HepG2 (cell line): ENCODE results near the gene MIR17HG. TPM values are rescaled to one million over a fixed set of nuclear protein-coding genes. Genes with fewer than 3 reads are reported as not detected.

Experiments used
- AHR ChIP-seq: IDR thresholded peaks from 2 replicates; pipeline ENCODE4 v1.6.1; 2018; ENCODE audit warnings: missing genetic modification reagents, missing compliant biosample characterization
- ARNTL ChIP-seq: sonication (generic); formaldehyde crosslinking; IDR thresholded peaks from 2 replicates; pipeline ENCODE4 v1.4.0; 2020; ENCODE audit warnings: mild to moderate bottlenecking, missing genetic modification reagents
- FOXK1 ChIP-seq: sonication (generic); formaldehyde crosslinking; IDR thresholded peaks from 2 replicates; pipeline ENCODE4 v1.4.0; 2020; ENCODE audit warnings: low read depth, missing genetic modification reagents, borderline replicate concordance
- HNRNPH1 ChIP-seq: fragments of 200-400 bp; formaldehyde crosslinking; optimal IDR thresholded peaks from 2 replicates; pipeline ENCODE3; 2017; ENCODE audit warnings: mild to moderate bottlenecking, low read depth, low read length
- IKZF1 ChIP-seq: fragments of 450-650 bp; IDR thresholded peaks from 2 replicates; pipeline ENCODE4 v1.7.1; 2016
- NFE2L1 ChIP-seq: sonication (generic); formaldehyde crosslinking; IDR thresholded peaks from 2 replicates; pipeline ENCODE4 v1.4.0; 2020; ENCODE audit warnings: missing genetic modification reagents, mild to moderate bottlenecking, borderline replicate concordance
- REPIN1 ChIP-seq: sonication (generic); formaldehyde crosslinking; IDR thresholded peaks from 2 replicates; pipeline ENCODE4 v1.8.0; 2022; ENCODE audit warnings: missing genetic modification reagents, low read depth, mild to moderate bottlenecking, borderline replicate concordance
- SALL1 ChIP-seq: sonication (generic); formaldehyde crosslinking; IDR thresholded peaks from 2 replicates; pipeline ENCODE4 v1.8.0; 2022; ENCODE audit warnings: mild to moderate bottlenecking, missing genetic modification reagents
- SCMH1 ChIP-seq: sonication (generic); formaldehyde crosslinking; IDR thresholded peaks from 2 replicates; pipeline ENCODE4 v1.9.0; 2021; ENCODE audit warnings: missing genetic modification reagents, mild to moderate bottlenecking, borderline replicate concordance
- SIX4 ChIP-seq: sonication (generic); formaldehyde crosslinking; IDR thresholded peaks from 2 replicates; pipeline ENCODE4 v1.4.0; 2020; ENCODE audit warnings: missing genetic modification reagents
- SOX13 ChIP-seq, 3 experiments: fragments of 450-650 bp in 1 of 3; sonication (generic) in 1 of 3; formaldehyde crosslinking in 1 of 3; IDR thresholded peaks in 2 of 3; conservative IDR thresholded peaks in 1 of 3; 2 replicates each; pipeline versions ENCODE4 v1.5.0 to v1.6.1; 2016 to 2020; ENCODE audit warnings: antibody characterized with exemption in 1 of 3, mild to moderate bottlenecking in 1 of 3, missing compliant biosample characterization in 1 of 3, missing genetic modification reagents in 1 of 3, moderate library complexity in 1 of 3
- STAT5B ChIP-seq: sonication (generic); formaldehyde crosslinking; IDR thresholded peaks from 2 replicates; pipeline ENCODE4 v1.4.0; 2020; ENCODE audit warnings: missing genetic modification reagents
- TCF7 ChIP-seq: sonication (generic); IDR thresholded peaks from 2 replicates; pipeline ENCODE4 v1.6.1; 2016; ENCODE audit warnings: antibody characterized with exemption, low read depth
- ZNF138 ChIP-seq: sonication (generic); formaldehyde crosslinking; IDR thresholded peaks from 2 replicates; pipeline ENCODE4 v1.5.0; 2020; ENCODE audit warnings: mild to moderate bottlenecking, low read depth, missing genetic modification reagents
- ZNF225 ChIP-seq: sonication (generic); formaldehyde crosslinking; IDR thresholded peaks from 2 replicates; pipeline ENCODE4 v1.4.0; 2020; ENCODE audit warnings: mild to moderate bottlenecking, missing genetic modification reagents
- ZNF253 ChIP-seq: sonication (generic); formaldehyde crosslinking; IDR thresholded peaks from 2 replicates; pipeline ENCODE4 v1.8.0; 2022; ENCODE audit warnings: mild to moderate bottlenecking, missing genetic modification reagents, borderline replicate concordance
- ZNF496 ChIP-seq: sonication (generic); formaldehyde crosslinking; IDR thresholded peaks from 2 replicates; pipeline ENCODE4 v1.8.1; 2023; ENCODE audit warnings: mild to moderate bottlenecking, moderate library complexity, missing genetic modification reagents; ENCODE audit not compliant: insufficient replicate concordance
- ZNF773 ChIP-seq: sonication (generic); formaldehyde crosslinking; IDR thresholded peaks from 2 replicates; pipeline ENCODE4 v1.4.0; 2020; ENCODE audit warnings: missing genetic modification reagents, borderline replicate concordance
- polyA plus RNA-seq, 8 experiments: library from polyadenylated mRNA; depleted of rRNA in 3 of 8; stranded (reverse) in 7 of 8; unstranded in 1 of 8; fragments of >200 nt; fragmentation: Illumina TruSeq in 4 of 8; extraction: Trizol in 4 of 8; gene quantifications; 2 replicates each; pipeline versions ENCODE4 v1.2.1 to v1.2.3, GENCODE V29; 2011 to 2016; ENCODE audit warnings: low read depth in 4 of 8, missing spikeins in 1 of 8, mixed read lengths in 1 of 8; ENCODE audit not compliant: insufficient read depth in 1 of 8
- total RNA-seq, 5 experiments: library from RNA; depleted of rRNA; stranded (reverse); fragments of >200 nt; fragmentation: Illumina TruSeq; extraction: Trizol; gene quantifications; 2 replicates each; pipeline ENCODE4 v1.2.3, GENCODE V29; 2016; ENCODE audit warnings: low read depth in 1 of 5
- TF ChIP-seq, protein P1 (sequence below): sonication (generic); formaldehyde crosslinking; IDR thresholded peaks from 2 replicates; pipeline ENCODE4 v1.5.1; 2020; ENCODE audit warnings: missing genetic modification reagents, mild to moderate bottlenecking, borderline replicate concordance
- TF ChIP-seq, protein P2 (sequence below): sonication (generic); formaldehyde crosslinking; IDR thresholded peaks from 2 replicates; pipeline ENCODE4 v1.4.0; 2020; ENCODE audit warnings: low read depth, mild to moderate bottlenecking, missing genetic modification reagents
- TF ChIP-seq, protein P3 (sequence below): sonication (generic); formaldehyde crosslinking; IDR thresholded peaks from 2 replicates; pipeline ENCODE4 v1.5.0; 2020; ENCODE audit warnings: mild to moderate bottlenecking, missing genetic modification reagents
- TF ChIP-seq, protein P4 (sequence below): sonication (generic); formaldehyde crosslinking; IDR thresholded peaks from 2 replicates; pipeline ENCODE4 v1.8.1; 2023; ENCODE audit warnings: mild to moderate bottlenecking, missing genetic modification reagents

The MIR17HG gene
- total and polyA plus RNA-seq, 2 of the 13 experiments (the other 11 are each of a cell fraction or from before 2014, with no cell fraction given) = 2.5 to 12.3 TPM

DNA sequence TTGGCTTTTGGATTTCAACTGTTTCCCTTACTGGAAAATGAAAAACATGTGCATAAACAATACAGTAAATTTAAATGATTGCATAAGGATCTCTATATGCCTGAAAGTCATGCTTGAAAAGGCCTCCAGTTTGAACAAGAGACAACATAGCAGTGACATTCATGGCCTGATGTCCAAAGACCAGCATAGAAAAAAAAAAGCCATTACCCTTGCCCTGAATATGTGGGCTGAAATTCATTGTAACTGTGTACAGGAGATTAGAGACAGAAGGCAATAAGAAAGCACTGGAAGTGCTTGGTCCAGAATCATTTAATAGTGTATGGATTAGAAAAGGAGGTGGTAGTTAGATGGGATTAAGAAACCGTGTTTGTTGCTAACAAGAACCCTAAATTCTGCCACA, 15.4 kb downstream of the MIR17HG start (continued):
- no peak for TF ChIP-seq ARNTL
- TF ChIP-seq REPIN1 (CRISPR knock-in tag) = 0 out of 2 replicates have a peak, but pooled peaks have one; percentile 27
- TF ChIP-seq SOX13 (IDR thresholded peaks at IDR 0.05) = no peak
- peak in 1 of 2 experiments; percentile 69; a peak in 2 of 4 replicates for TF ChIP-seq SOX13 (CRISPR knock-in tag; conservative IDR thresholded peaks at IDR 0.05 in 1 of 2, IDR thresholded peaks at IDR 0.05 in 1 of 2)
- TF ChIP-seq SALL1 = peak; percentile 62; the same call in 1 of the 2 replicates
- TF ChIP-seq, protein P1, sequence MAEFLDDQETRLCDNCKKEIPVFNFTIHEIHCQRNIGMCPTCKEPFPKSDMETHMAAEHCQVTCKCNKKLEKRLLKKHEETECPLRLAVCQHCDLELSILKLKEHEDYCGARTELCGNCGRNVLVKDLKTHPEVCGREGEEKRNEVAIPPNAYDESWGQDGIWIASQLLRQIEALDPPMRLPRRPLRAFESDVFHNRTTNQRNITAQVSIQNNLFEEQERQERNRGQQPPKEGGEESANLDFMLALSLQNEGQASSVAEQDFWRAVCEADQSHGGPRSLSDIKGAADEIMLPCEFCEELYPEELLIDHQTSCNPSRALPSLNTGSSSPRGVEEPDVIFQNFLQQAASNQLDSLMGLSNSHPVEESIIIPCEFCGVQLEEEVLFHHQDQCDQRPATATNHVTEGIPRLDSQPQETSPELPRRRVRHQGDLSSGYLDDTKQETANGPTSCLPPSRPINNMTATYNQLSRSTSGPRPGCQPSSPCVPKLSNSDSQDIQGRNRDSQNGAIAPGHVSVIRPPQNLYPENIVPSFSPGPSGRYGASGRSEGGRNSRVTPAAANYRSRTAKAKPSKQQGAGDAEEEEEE (CRISPR knock-in tag) = no peak
- no peak for TF ChIP-seq STAT5B (CRISPR knock-in tag)
- TF ChIP-seq ZNF225 = no peak
- no peak for TF ChIP-seq ZNF773
- no peak for TF ChIP-seq IKZF1
- TF ChIP-seq FOXK1 (CRISPR knock-in tag) = no peak; the same call in 1 of the 2 replicates
- TF ChIP-seq, protein P2, sequence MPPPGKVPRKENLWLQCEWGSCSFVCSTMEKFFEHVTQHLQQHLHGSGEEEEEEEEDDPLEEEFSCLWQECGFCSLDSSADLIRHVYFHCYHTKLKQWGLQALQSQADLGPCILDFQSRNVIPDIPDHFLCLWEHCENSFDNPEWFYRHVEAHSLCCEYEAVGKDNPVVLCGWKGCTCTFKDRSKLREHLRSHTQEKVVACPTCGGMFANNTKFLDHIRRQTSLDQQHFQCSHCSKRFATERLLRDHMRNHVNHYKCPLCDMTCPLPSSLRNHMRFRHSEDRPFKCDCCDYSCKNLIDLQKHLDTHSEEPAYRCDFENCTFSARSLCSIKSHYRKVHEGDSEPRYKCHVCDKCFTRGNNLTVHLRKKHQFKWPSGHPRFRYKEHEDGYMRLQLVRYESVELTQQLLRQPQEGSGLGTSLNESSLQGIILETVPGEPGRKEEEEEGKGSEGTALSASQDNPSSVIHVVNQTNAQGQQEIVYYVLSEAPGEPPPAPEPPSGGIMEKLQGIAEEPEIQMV (CRISPR knock-in tag) = no peak
- TF ChIP-seq NFE2L1 = no peak
- TF ChIP-seq, protein P3, sequence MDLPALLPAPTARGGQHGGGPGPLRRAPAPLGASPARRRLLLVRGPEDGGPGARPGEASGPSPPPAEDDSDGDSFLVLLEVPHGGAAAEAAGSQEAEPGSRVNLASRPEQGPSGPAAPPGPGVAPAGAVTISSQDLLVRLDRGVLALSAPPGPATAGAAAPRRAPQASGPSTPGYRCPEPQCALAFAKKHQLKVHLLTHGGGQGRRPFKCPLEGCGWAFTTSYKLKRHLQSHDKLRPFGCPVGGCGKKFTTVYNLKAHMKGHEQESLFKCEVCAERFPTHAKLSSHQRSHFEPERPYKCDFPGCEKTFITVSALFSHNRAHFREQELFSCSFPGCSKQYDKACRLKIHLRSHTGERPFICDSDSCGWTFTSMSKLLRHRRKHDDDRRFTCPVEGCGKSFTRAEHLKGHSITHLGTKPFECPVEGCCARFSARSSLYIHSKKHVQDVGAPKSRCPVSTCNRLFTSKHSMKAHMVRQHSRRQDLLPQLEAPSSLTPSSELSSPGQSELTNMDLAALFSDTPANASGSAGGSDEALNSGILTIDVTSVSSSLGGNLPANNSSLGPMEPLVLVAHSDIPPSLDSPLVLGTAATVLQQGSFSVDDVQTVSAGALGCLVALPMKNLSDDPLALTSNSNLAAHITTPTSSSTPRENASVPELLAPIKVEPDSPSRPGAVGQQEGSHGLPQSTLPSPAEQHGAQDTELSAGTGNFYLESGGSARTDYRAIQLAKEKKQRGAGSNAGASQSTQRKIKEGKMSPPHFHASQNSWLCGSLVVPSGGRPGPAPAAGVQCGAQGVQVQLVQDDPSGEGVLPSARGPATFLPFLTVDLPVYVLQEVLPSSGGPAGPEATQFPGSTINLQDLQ (CRISPR knock-in tag) = no peak
- TF ChIP-seq ZNF496 (CRISPR knock-in tag) = no peak
- no peak for TF ChIP-seq ZNF138 (CRISPR knock-in tag)
- TF ChIP-seq SCMH1 (CRISPR knock-in tag) = no peak
- no peak for TF ChIP-seq HNRNPH1
- no peak for TF ChIP-seq SIX4 (CRISPR knock-in tag)
- no peak for TF ChIP-seq TCF7
- TF ChIP-seq, protein P4, sequence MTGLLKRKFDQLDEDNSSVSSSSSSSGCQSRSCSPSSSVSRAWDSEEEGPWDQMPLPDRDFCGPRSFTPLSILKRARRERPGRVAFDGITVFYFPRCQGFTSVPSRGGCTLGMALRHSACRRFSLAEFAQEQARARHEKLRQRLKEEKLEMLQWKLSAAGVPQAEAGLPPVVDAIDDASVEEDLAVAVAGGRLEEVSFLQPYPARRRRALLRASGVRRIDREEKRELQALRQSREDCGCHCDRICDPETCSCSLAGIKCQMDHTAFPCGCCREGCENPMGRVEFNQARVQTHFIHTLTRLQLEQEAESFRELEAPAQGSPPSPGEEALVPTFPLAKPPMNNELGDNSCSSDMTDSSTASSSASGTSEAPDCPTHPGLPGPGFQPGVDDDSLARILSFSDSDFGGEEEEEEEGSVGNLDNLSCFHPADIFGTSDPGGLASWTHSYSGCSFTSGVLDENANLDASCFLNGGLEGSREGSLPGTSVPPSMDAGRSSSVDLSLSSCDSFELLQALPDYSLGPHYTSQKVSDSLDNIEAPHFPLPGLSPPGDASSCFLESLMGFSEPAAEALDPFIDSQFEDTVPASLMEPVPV (CRISPR knock-in tag) = no peak
- TF ChIP-seq ZNF253 (CRISPR knock-in tag) = no peak
- no peak for TF ChIP-seq AHR (CRISPR knock-in tag)
